SK-N-SH treated with all-trans-retinoic acid at 6 μM for 48 hours (cell line): ENCODE data around the gene KIF23.

Experiments
- ATAC-seq: fragments of 200-7000 bp; cut with Tn5 transposase; 3 replicates; pipeline ENCODE4 v1.9.1; 2020; ENCODE audit warnings: mild to moderate bottlenecking, moderate library complexity
- ARNTL ChIP-seq: fragments of 450-650 bp; formaldehyde crosslinking; IDR thresholded peaks from 2 replicates; pipeline ENCODE4 v1.5.0; 2020; ENCODE audit warnings: low read depth, mild to moderate bottlenecking, moderate library complexity, borderline replicate concordance
- BACH2 ChIP-seq: fragments of 250-450 bp; sonication (Bioruptor Pico); IDR thresholded peaks from 2 replicates; pipeline ENCODE4 v1.9.0; 2021; ENCODE audit warnings: mild to moderate bottlenecking, borderline replicate concordance
- CREB5 ChIP-seq: fragments of 250-450 bp; sonication (Bioruptor Pico); IDR thresholded peaks from 2 replicates; pipeline ENCODE4 v1.5.1; 2020; ENCODE audit warnings: low read depth, mild to moderate bottlenecking, moderate library complexity
- CSDC2 ChIP-seq: fragments of 250-450 bp; sonication (Bioruptor Pico); IDR thresholded peaks from 2 replicates; pipeline ENCODE4 v1.5.0; 2020; ENCODE audit warnings: mild to moderate bottlenecking, moderate library complexity
- CSRNP3 ChIP-seq: fragments of 250-450 bp; sonication (Bioruptor Pico); IDR thresholded peaks from 2 replicates; pipeline ENCODE4 v1.5.1; 2021; ENCODE audit warnings: mild to moderate bottlenecking, moderate library complexity
- ESRRG ChIP-seq: fragments of 250-450 bp; sonication (Bioruptor Pico); IDR thresholded peaks from 2 replicates; pipeline ENCODE4 v1.6.1; 2021; ENCODE audit warnings: mild to moderate bottlenecking
- GLIS3 ChIP-seq: fragments of 250-450 bp; sonication (Bioruptor Pico); IDR thresholded peaks from 2 replicates; pipeline ENCODE4 v1.5.0; 2020; ENCODE audit warnings: mild to moderate bottlenecking, moderate library complexity
- ISL1 ChIP-seq: fragments of 250-450 bp; sonication (Bioruptor Pico); IDR thresholded peaks from 2 replicates; pipeline ENCODE4 v2.1.2; 2022; ENCODE audit warnings: mild to moderate bottlenecking, moderate library complexity
- OSR1 ChIP-seq: fragments of 250-450 bp; sonication (Bioruptor Pico); IDR thresholded peaks from 2 replicates; pipeline ENCODE4 v1.8.0; 2022; ENCODE audit warnings: moderate library complexity, mild to moderate bottlenecking, inconsistent platforms
- POU6F1 ChIP-seq: fragments of 250-450 bp; sonication (Bioruptor Pico); IDR thresholded peaks from 2 replicates; pipeline ENCODE4 v1.8.0; 2021; ENCODE audit warnings: low read depth, mild to moderate bottlenecking, moderate library complexity, borderline replicate concordance
- PPARA ChIP-seq: fragments of 250-450 bp; sonication (Bioruptor Pico); IDR thresholded peaks from 2 replicates; pipeline ENCODE4 v1.5.0; 2020; ENCODE audit warnings: mild to moderate bottlenecking, borderline replicate concordance
- RARB ChIP-seq: fragments of 250-450 bp; sonication (Bioruptor Pico); IDR thresholded peaks from 2 replicates; pipeline ENCODE4 v1.8.0; 2021; ENCODE audit warnings: mild to moderate bottlenecking, moderate library complexity
- SNAI2 ChIP-seq: fragments of 250-450 bp; sonication (Bioruptor Pico); IDR thresholded peaks from 2 replicates; pipeline ENCODE4 v1.5.0; 2020; ENCODE audit warnings: mild to moderate bottlenecking, moderate library complexity
- TCF4 ChIP-seq: fragments of 250-450 bp; sonication (Bioruptor Pico); IDR thresholded peaks from 2 replicates; pipeline ENCODE4 v1.8.0; 2021; ENCODE audit warnings: mild to moderate bottlenecking, moderate library complexity, borderline replicate concordance
- TOX ChIP-seq: fragments of 250-450 bp; sonication (Bioruptor Pico); IDR thresholded peaks from 2 replicates; pipeline ENCODE4 v1.8.0; 2021; ENCODE audit warnings: mild to moderate bottlenecking, moderate library complexity, borderline replicate concordance
- TSHZ2 ChIP-seq: fragments of 250-450 bp; sonication (Bioruptor Pico); IDR thresholded peaks from 2 replicates; pipeline ENCODE4 v1.5.0; 2020; ENCODE audit warnings: mild to moderate bottlenecking, moderate library complexity
- ZC3H10 ChIP-seq: fragments of 250-450 bp; sonication (Bioruptor Pico); IDR thresholded peaks from 2 replicates; pipeline ENCODE4 v1.5.1; 2021; ENCODE audit warnings: mild to moderate bottlenecking, moderate library complexity
- ZFP3 ChIP-seq: fragments of 250-450 bp; sonication (Bioruptor Pico); IDR thresholded peaks from 2 replicates; pipeline ENCODE4 v1.5.0; 2020; ENCODE audit warnings: mild to moderate bottlenecking, moderate library complexity
- ZFP30 ChIP-seq: fragments of 450-650 bp; formaldehyde crosslinking; IDR thresholded peaks from 2 replicates; pipeline ENCODE4 v1.5.0; 2022; ENCODE audit warnings: mild to moderate bottlenecking, moderate library complexity
- ZNF565 ChIP-seq: fragments of 450-650 bp; formaldehyde crosslinking; conservative IDR thresholded peaks from 2 replicates; pipeline ENCODE4 v1.5.0; 2020; ENCODE audit warnings: low read depth, mild to moderate bottlenecking, moderate library complexity
- ZNF70 ChIP-seq: fragments of 450-650 bp; formaldehyde crosslinking; IDR thresholded peaks from 2 replicates; pipeline ENCODE4 v1.5.0; 2020; ENCODE audit warnings: mild to moderate bottlenecking, moderate library complexity
- ZNF8 ChIP-seq: fragments of 450-650 bp; formaldehyde crosslinking; IDR thresholded peaks from 2 replicates; pipeline ENCODE4 v1.5.0; 2020; ENCODE audit warnings: mild to moderate bottlenecking, moderate library complexity
- TF ChIP-seq, protein P1 (sequence below): fragments of 250-450 bp; sonication (Bioruptor Pico); IDR thresholded peaks from 2 replicates; pipeline ENCODE4 v1.8.0; 2020; ENCODE audit warnings: mild to moderate bottlenecking, moderate library complexity, borderline replicate concordance

Gene KIF23

DNA sequence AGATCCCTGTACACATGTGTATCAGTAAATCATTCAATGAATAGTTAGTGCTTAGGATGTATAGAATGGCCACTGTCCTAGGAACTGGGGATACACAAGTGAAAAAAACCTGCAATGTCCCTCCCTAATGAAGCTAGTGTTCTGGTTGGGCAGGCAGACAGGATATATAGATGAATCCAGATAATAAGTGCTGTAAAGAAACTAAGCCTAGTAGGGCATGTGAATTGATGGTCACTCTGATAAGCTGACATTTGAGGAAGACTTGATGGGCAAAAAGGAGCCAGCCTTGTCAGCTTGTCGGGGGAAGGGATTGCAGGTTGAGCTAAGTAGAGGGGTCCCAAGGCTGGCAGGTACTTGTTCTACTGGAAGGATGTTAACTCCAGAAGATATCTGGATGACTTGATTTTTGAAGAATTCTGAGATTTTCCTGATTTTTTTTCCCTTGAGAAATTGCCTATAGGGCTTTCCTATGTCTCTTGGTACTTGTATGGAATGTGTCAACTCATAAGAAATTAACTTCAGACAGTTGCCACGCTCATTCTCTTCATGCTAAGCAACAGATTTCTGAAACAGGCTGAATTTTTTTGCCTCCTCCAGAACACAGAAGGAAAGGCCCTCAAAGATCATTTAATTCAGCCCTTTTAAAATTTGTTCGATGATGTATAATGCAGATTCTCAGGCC lies 6.3 kb upstream of the KIF23 start:
- ATAC-seq, result no peak
- no peak for TF ChIP-seq CSRNP3
- no peak for TF ChIP-seq PPARA
- no peak for TF ChIP-seq GLIS3 (CRISPR knock-in tag)
- TF ChIP-seq CREB5, result no peak
- TF ChIP-seq ZNF8 (CRISPR knock-in tag), result no peak
- TF ChIP-seq TSHZ2 (CRISPR knock-in tag), result no peak
- TF ChIP-seq TCF4 (CRISPR knock-in tag), result no peak
- no peak for TF ChIP-seq ZFP30
- TF ChIP-seq CSDC2 (CRISPR knock-in tag), result no peak
- no peak for TF ChIP-seq RARB (CRISPR knock-in tag)
- TF ChIP-seq ZNF70 (CRISPR knock-in tag), result no peak
- no peak for TF ChIP-seq ZC3H10 (CRISPR knock-in tag)
- no peak for TF ChIP-seq ARNTL (CRISPR knock-in tag)
- no peak for TF ChIP-seq ISL1 (CRISPR knock-in tag)
- no peak for TF ChIP-seq ZFP3 (CRISPR knock-in tag)
- TF ChIP-seq POU6F1 (CRISPR knock-in tag), result no peak
- no peak for TF ChIP-seq ESRRG
- TF ChIP-seq OSR1 (CRISPR knock-in tag), result no peak
- TF ChIP-seq SNAI2, result no peak

- no peak for ATAC-seq
- TF ChIP-seq ZNF565 (no peak), BACH2 (CRISPR knock-in tag) (no peak), TOX (CRISPR knock-in tag) (no peak), ESRRG (no peak), ISL1 (CRISPR knock-in tag) (no peak), POU6F1 (CRISPR knock-in tag) (no peak), ZFP30 (no peak), CSRNP3 (no peak), PPARA (no peak), GLIS3 (CRISPR knock-in tag) (no peak), ARNTL (CRISPR knock-in tag) (no peak), CREB5 (no peak), ZNF70 (CRISPR knock-in tag) (no peak), SNAI2 (no peak)
- TF ChIP-seq, protein P1, sequence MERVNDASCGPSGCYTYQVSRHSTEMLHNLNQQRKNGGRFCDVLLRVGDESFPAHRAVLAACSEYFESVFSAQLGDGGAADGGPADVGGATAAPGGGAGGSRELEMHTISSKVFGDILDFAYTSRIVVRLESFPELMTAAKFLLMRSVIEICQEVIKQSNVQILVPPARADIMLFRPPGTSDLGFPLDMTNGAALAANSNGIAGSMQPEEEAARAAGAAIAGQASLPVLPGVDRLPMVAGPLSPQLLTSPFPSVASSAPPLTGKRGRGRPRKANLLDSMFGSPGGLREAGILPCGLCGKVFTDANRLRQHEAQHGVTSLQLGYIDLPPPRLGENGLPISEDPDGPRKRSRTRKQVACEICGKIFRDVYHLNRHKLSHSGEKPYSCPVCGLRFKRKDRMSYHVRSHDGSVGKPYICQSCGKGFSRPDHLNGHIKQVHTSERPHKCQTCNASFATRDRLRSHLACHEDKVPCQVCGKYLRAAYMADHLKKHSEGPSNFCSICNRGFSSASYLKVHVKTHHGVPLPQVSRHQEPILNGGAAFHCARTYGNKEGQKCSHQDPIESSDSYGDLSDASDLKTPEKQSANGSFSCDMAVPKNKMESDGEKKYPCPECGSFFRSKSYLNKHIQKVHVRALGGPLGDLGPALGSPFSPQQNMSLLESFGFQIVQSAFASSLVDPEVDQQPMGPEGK (CRISPR knock-in tag), result no peak
Observed at GRCh38 chr15:69408841-69409240, 5.3 kb upstream of the KIF23 start.
